Epithelial cell of esophagus (primary cell): ENCODE results near the gene PRKACB.

Source experiments
- DNase-seq: peaks from one replicate; pipeline ENCODE4 v3.0.0; 2010; ENCODE audit warnings: low read depth
- H3K4me3 ChIP-seq: 2 replicates; pipeline ENCODE4 v1.5.1; 2011; ENCODE audit warnings: mild to moderate bottlenecking, low read length, control low read depth
- CTCF ChIP-seq: IDR thresholded peaks from 2 replicates; pipeline ENCODE4 v1.5.1; 2011; ENCODE audit warnings: low read depth, mild to moderate bottlenecking, low read length, control low read depth, inconsistent platforms; ENCODE audit not compliant: insufficient read depth; ENCODE audit errors: missing control alignments

The PRKACB gene

GRCh38 chr1:84164567-84165021, 20.5 kb downstream of the PRKACB start:
- no peak for TF ChIP-seq CTCF
- H3K4me3 ChIP-seq: no peak overlapping the region
- no peak for DNase-seq

GRCh38 chr1:84165601-84166000, 21.5 kb downstream of the PRKACB start:
- no peak for TF ChIP-seq CTCF
- no peak overlapping the region for H3K4me3 ChIP-seq
- no peak for DNase-seq

GRCh38 chr1:84166797-84167196, 22.7 kb downstream of the PRKACB start:
- TF ChIP-seq CTCF: no peak
- DNase-seq: no peak

GRCh38 chr1:84168783-84169182, 24.7 kb downstream of the PRKACB start:
- no peak for DNase-seq
- no peak overlapping the region for H3K4me3 ChIP-seq
- TF ChIP-seq CTCF: no peak

More at GRCh38 chr1:84166797-84167196, 22.7 kb downstream of the PRKACB start:
- H3K4me3 ChIP-seq: no peak overlapping the region

GRCh38 chr1:84170171-84170570, 26.1 kb downstream of the PRKACB start:
- no peak for TF ChIP-seq CTCF
- H3K4me3 ChIP-seq: no peak overlapping the region
- no peak for DNase-seq

- no peak for TF ChIP-seq CTCF
- DNase-seq: peak; percentile 29
- no peak overlapping the region for H3K4me3 ChIP-seq
These were observed 27.4 kb downstream of the PRKACB start for GRCh38 chr1:84171481-84171880.

- no peak overlapping the region for H3K4me3 ChIP-seq
- peak; percentile 76 for DNase-seq
- TF ChIP-seq CTCF: no peak
These were observed 30.0 kb downstream of the PRKACB start for GRCh38 chr1:84174051-84174556.
